Thyroid gland (tissue), 4 donors: Measurements from ENCODE around the gene FADS1.

ENCODE experiments used
- CTCF ChIP-seq, 6 experiments: fragments of 200-600 bp in 3 of 6; fragments of 450-650 bp in 3 of 6; sonication (generic) in 3 of 6; IDR thresholded peaks; one replicate each; pipeline ENCODE4 v1.5.1; 2016 to 2019; ENCODE audit warnings: antibody characterized with exemption in 6 of 6, mild to moderate bottlenecking in 2 of 6, inconsistent platforms in 1 of 6, moderate library complexity in 1 of 6
- POLR2A ChIP-seq, 2 donors: fragments of 450-650 bp; IDR thresholded peaks; one replicate each; pipeline ENCODE4 v1.6.1; 2017; ENCODE audit warnings: antibody characterized with exemption in 2 of 2, mild to moderate bottlenecking in 2 of 2, moderate library complexity in 1 of 2

DNA sequence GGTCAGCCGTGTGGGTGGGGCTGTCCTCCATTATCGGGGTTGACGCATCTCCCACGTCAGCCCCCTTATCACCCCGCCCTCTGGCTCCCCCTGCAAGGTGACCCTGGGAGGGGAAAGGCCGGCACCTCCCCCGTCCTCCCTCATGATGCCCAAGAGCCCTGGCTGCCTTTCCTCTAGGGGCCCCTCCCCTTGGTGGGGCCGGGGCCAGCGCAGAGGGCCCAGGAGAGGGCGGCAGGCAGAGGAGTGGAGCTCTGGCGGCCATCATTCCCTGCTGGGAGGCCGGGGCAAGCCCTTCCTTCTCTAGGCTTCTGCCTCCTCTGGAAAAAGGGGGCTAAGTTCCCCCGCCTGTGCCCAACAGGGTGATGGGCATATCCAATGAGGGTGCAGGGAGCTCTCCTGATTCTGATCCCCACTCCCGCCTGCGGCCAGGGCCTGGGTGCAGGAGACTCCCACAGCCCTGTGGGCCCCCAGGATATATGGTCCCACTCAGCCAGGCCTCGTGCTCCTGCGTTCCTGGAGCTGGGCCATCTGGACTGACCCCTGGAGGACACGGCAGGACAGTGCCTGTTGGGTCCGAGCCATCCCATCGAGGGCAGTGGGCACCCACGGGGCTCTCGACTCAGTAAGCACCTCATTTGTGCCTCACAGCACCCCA lies 52.1 kb downstream of the FADS1 start:
- no peak for TF ChIP-seq CTCF (IDR thresholded peaks at IDR 0.05)
- no peak for TF ChIP-seq POLR2A (IDR thresholded peaks at IDR 0.05)
